ENCODE data around the gene FASTK. TPM values are rescaled to one million over a fixed set of nuclear protein-coding genes. Genes with fewer than 3 reads are reported as not detected.

FASTK gene
- total RNA-seq, 1 donor from 2014 or later, result 69.6 TPM

Other genes starting within 250 kb of the FASTK start
- not detected in 2 replicates for gene AOC1, start 228.3 kb downstream of the FASTK start, total RNA-seq
- under 0.01 TPM in 1 of 2 replicates, not detected in the other for gene KCNH2, start 102.5 kb downstream of the FASTK start, total RNA-seq
- 33.4 and 103 TPM in 2 replicates for gene NOS3, start 89.8 kb downstream of the FASTK start, total RNA-seq
- 0.28 TPM in 1 of 2 replicates, not detected in the other for gene ATG9B, start 56.3 kb downstream of the FASTK start, total RNA-seq
- 20.4 and 38.2 TPM in 2 replicates for gene ABCB8, start 52.4 kb downstream of the FASTK start, total RNA-seq
- gene ASIC3, start 32.3 kb downstream of the FASTK start, total RNA-seq, result 0.42 TPM in 1 of 2 replicates, not detected in the other
- gene CDK5, start 22.9 kb downstream of the FASTK start, total RNA-seq, result 14.1 and 17.6 TPM in 2 replicates
- gene SLC4A2, start 21.2 kb downstream of the FASTK start, total RNA-seq, result 93.6 and 113 TPM in 2 replicates
- 28.4 and 35.6 TPM in 2 replicates for gene TMUB1, start 2.7 kb upstream of the FASTK start, total RNA-seq
- 94.9 and 142 TPM in 2 replicates for gene AGAP3, start 5.7 kb upstream of the FASTK start, total RNA-seq
- not detected in 2 replicates for gene GBX1, start 86.9 kb upstream of the FASTK start, total RNA-seq
- gene ASB10, start 106.4 kb upstream of the FASTK start, total RNA-seq, result not detected in 2 replicates
- gene H2BK1, start 129.7 kb upstream of the FASTK start, total RNA-seq, result not detected in 2 replicates
- gene ABCF2, start 146.4 kb upstream of the FASTK start, total RNA-seq, result 74.6 and 76.2 TPM in 2 replicates
- 49.9 and 66.1 TPM in 2 replicates for gene CHPF2, start 151.7 kb upstream of the FASTK start, total RNA-seq
- gene SMARCD3, start 167.9 kb upstream of the FASTK start, total RNA-seq, result 0.85 and 2.0 TPM in 2 replicates